GM12878 (cell line): ENCODE data around the gene PEX26. TPM values are rescaled to one million over a fixed set of nuclear protein-coding genes. Genes with fewer than 3 reads are reported as not detected.
A peak's percentile ranks its signal among the peaks of the same experiment; 100 is the strongest.

Experiments used
- CBX5 ChIP-seq: sonication (generic); IDR thresholded peaks from 2 replicates; pipeline ENCODE4 v1.6.1; 2016; ENCODE audit warnings: low read depth, moderate library complexity, mild to moderate bottlenecking, inconsistent platforms
- CHD1 ChIP-seq: IDR thresholded peaks from 2 replicates; pipeline ENCODE4 v1.6.1; 2012; ENCODE audit warnings: low read depth, low read length, improper control_type of control experiment
- CREB1 ChIP-seq: IDR thresholded peaks from 2 replicates; pipeline ENCODE4 v1.6.1; 2012; ENCODE audit warnings: low read depth, mild to moderate bottlenecking, inconsistent platforms
- EGR1 ChIP-seq, 2 experiments: IDR thresholded peaks; 1 replicate in 1 of 2; 2 replicates in 1 of 2; pipeline ENCODE4 v1.6.1; 2011 to 2012; ENCODE audit warnings: low read depth in 2 of 2, low read length in 2 of 2, borderline replicate concordance in 1 of 2, mild to moderate bottlenecking in 1 of 2, moderate library complexity in 1 of 2
- FOXK2 ChIP-seq: fragments of 450-650 bp; IDR thresholded peaks from 2 replicates; pipeline ENCODE4 v1.6.1; 2017; ENCODE audit warnings: mild to moderate bottlenecking, moderate library complexity
- HSF1 ChIP-seq: fragments of 150-350 bp; IDR thresholded peaks from 2 replicates; pipeline ENCODE4 v1.6.1; 2014; ENCODE audit warnings: mild to moderate bottlenecking, low read depth, low read length
- IRF4 ChIP-seq: IDR thresholded peaks from 2 replicates; pipeline ENCODE4 v1.6.1; 2011; ENCODE audit warnings: low read depth, low read length
- LARP7 ChIP-seq: fragments of 450-650 bp; IDR thresholded peaks from 2 replicates; pipeline ENCODE4 v1.6.1; 2017; ENCODE audit warnings: mild to moderate bottlenecking
- MEF2B ChIP-seq: fragments of 450-650 bp; IDR thresholded peaks from 2 replicates; pipeline ENCODE4 v1.6.1; 2018; ENCODE audit warnings: mild to moderate bottlenecking, moderate library complexity; ENCODE audit not compliant: partially characterized antibody, poor library complexity, severe bottlenecking
- NFXL1 ChIP-seq: fragments of 450-650 bp; IDR thresholded peaks from 2 replicates; pipeline ENCODE4 v1.6.1; 2017; ENCODE audit warnings: antibody characterized with exemption, mild to moderate bottlenecking, borderline replicate concordance
- NFYA ChIP-seq: IDR thresholded peaks from 2 replicates; pipeline ENCODE4 v1.6.1; 2011; ENCODE audit warnings: low read depth, mild to moderate bottlenecking, low read length, improper control_type of control experiment, borderline replicate concordance
- NRF1 ChIP-seq: conservative IDR thresholded peaks from 2 replicates; pipeline ENCODE4 v1.6.1; 2011; ENCODE audit warnings: mild to moderate bottlenecking, low read depth, low read length, improper control_type of control experiment
- PAX8 ChIP-seq: fragments of 450-650 bp; IDR thresholded peaks from 2 replicates; pipeline ENCODE4 v1.6.1; 2017; ENCODE audit warnings: mild to moderate bottlenecking, moderate library complexity
- RBBP5 ChIP-seq: fragments of 200-600 bp; sonication (generic); conservative IDR thresholded peaks from 2 replicates; pipeline ENCODE4 v1.6.1; 2016
- RCOR1 ChIP-seq: conservative IDR thresholded peaks from 2 replicates; pipeline ENCODE4 v1.6.1; 2012; ENCODE audit warnings: low read depth, low read length, improper control_type of control experiment
- SMAD5 ChIP-seq: IDR thresholded peaks from 2 replicates; pipeline ENCODE4 v1.6.1; 2016; ENCODE audit warnings: antibody characterized with exemption, low read depth
- SRF ChIP-seq, 2 experiments: IDR thresholded peaks; 2 replicates each; pipeline ENCODE4 v1.6.1; 2011; ENCODE audit warnings: low read depth in 2 of 2, low read length in 2 of 2, mild to moderate bottlenecking in 1 of 2, moderate library complexity in 1 of 2
- SUPT20H ChIP-seq: IDR thresholded peaks from 2 replicates; pipeline ENCODE4 v1.6.1; 2011; ENCODE audit warnings: low read depth, mild to moderate bottlenecking, low read length, moderate library complexity, borderline replicate concordance; ENCODE audit not compliant: control insufficient read depth
- ZNF687 ChIP-seq: fragments of 450-650 bp; IDR thresholded peaks from 2 replicates; pipeline ENCODE4 v1.6.1; 2017; ENCODE audit warnings: mild to moderate bottlenecking, moderate library complexity
- polyA plus RNA-seq, 11 experiments: library from polyadenylated mRNA; depleted of rRNA in 4 of 11; unstranded in 6 of 11; stranded (reverse) in 5 of 11; fragments of >200 nt; fragmentation: Nextera tagmentation in 4 of 11; fragmentation: Illumina TruSeq in 1 of 11; extraction: Ambion mirVana in 4 of 11; extraction: Trizol in 1 of 11; gene quantifications; 1 replicate in 1 of 11; 2 replicates in 10 of 11; pipeline versions ENCODE4 v1.2.1 to v1.2.3, GENCODE V29; 2011 to 2016; ENCODE audit warnings: inconsistent platforms in 2 of 11, missing spikeins in 2 of 11, low read depth in 1 of 11
- total RNA-seq, 4 experiments: library from RNA; depleted of rRNA in 3 of 4; stranded (reverse); fragments of >200 nt in 3 of 4; fragmentation: Illumina TruSeq in 1 of 4; extraction: Trizol in 1 of 4; gene quantifications; 2 replicates each; pipeline versions ENCODE4 v1.2.1 to v1.2.3, GENCODE V29; 2013 to 2021
- TF ChIP-seq, protein P1 (sequence below): fragments of 450-650 bp; formaldehyde crosslinking; IDR thresholded peaks from 2 replicates; pipeline ENCODE4 v1.4.0; 2020; ENCODE audit warnings: mild to moderate bottlenecking, moderate library complexity
- TF ChIP-seq, protein P2 (sequence below): fragments of 450-650 bp; IDR thresholded peaks from 2 replicates; pipeline ENCODE4 v1.6.1; 2014; ENCODE audit warnings: mild to moderate bottlenecking

Gene PEX26
- total and polyA plus RNA-seq, 10 of the 15 experiments (the other 5 are each of a cell fraction or from before 2014, with no cell fraction given), result 0.79 to 50.8 (median 22.4) TPM

DNA sequence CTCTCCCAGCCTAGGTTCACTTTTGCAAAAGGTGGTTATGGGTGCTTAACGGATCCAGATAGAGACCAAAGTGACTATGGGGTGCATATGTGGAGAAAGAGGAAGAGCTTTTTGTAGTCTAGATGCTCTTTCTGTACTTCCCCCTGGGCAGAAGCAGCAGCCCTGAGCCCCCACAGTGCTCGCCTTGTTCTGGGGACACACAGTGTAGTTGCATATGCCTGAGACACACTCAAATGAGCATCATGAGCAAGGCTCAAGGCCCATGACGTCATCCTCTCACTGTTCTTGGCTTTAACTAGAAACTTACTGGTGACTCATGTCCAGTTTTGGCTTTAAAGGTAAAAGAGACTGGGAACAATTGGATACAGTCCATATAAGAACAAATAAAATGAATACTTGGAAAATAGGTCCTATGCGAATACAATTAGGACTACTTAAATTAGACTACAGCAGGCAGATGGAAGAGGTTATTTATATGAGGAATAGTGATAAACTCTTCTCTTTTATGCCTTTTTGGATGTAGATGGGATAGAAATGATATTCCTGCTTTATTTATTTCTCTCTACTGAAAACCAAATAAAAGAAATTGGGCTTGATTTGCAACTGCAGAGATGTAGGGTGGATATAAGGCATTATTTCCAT is 20.1 kb upstream of the PEX26 start (continued):
- TF ChIP-seq IRF4, result 0 out of 2 replicates have a peak, but pooled peaks have one; percentile 24
- TF ChIP-seq NRF1, result no peak
- no peak for TF ChIP-seq SUPT20H
- no peak for TF ChIP-seq NFYA
- TF ChIP-seq CHD1, result no peak
- TF ChIP-seq CBX5, result no peak
- TF ChIP-seq EGR1 (IDR thresholded peaks at IDR 0.05; ENCODE audit: borderline replicate concordance in 1 of 2, low read depth in 2 of 2, low read length in 2 of 2), result no peak
- TF ChIP-seq FOXK2, result no peak
- TF ChIP-seq SRF (IDR thresholded peaks at IDR 0.05; ENCODE audit: low read depth in 2 of 2, low read length in 2 of 2), result no peak
- no peak for TF ChIP-seq NFXL1
- no peak for TF ChIP-seq SMAD5
- no peak for TF ChIP-seq RBBP5
- peak; percentile 42; the same call in 1 of the 2 replicates for TF ChIP-seq ZNF687
- TF ChIP-seq MEF2B, result no peak
- no peak for TF ChIP-seq RCOR1
- TF ChIP-seq, protein P1, sequence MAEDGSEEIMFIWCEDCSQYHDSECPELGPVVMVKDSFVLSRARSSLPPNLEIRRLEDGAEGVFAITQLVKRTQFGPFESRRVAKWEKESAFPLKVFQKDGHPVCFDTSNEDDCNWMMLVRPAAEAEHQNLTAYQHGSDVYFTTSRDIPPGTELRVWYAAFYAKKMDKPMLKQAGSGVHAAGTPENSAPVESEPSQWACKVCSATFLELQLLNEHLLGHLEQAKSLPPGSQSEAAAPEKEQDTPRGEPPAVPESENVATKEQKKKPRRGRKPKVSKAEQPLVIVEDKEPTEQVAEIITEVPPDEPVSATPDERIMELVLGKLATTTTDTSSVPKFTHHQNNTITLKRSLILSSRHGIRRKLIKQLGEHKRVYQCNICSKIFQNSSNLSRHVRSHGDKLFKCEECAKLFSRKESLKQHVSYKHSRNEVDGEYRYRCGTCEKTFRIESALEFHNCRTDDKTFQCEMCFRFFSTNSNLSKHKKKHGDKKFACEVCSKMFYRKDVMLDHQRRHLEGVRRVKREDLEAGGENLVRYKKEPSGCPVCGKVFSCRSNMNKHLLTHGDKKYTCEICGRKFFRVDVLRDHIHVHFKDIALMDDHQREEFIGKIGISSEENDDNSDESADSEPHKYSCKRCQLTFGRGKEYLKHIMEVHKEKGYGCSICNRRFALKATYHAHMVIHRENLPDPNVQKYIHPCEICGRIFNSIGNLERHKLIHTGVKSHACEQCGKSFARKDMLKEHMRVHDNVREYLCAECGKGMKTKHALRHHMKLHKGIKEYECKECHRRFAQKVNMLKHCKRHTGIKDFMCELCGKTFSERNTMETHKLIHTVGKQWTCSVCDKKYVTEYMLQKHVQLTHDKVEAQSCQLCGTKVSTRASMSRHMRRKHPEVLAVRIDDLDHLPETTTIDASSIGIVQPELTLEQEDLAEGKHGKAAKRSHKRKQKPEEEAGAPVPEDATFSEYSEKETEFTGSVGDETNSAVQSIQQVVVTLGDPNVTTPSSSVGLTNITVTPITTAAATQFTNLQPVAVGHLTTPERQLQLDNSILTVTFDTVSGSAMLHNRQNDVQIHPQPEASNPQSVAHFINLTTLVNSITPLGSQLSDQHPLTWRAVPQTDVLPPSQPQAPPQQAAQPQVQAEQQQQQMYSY (CRISPR knock-in tag), result peak; percentile 80; the same call in 1 of the 2 replicates
- TF ChIP-seq HSF1, result no peak
- TF ChIP-seq, protein P2, sequence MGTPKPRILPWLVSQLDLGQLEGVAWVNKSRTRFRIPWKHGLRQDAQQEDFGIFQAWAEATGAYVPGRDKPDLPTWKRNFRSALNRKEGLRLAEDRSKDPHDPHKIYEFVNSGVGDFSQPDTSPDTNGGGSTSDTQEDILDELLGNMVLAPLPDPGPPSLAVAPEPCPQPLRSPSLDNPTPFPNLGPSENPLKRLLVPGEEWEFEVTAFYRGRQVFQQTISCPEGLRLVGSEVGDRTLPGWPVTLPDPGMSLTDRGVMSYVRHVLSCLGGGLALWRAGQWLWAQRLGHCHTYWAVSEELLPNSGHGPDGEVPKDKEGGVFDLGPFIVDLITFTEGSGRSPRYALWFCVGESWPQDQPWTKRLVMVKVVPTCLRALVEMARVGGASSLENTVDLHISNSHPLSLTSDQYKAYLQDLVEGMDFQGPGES, result no peak
- TF ChIP-seq PAX8, result no peak
- TF ChIP-seq CREB1, result peak; percentile 89
- no peak for TF ChIP-seq LARP7
